Measurements from ENCODE around the gene SLC9A3.

The SLC9A3 gene

GRCh38 chr5:524234-524972 is at the start of gene SLC9A3:
Gene SLC9A3 (minus strand): TSS chr5:524449.
- H3K4me3 ChIP-seq (ENCODE audit: low read depth, low read length), result peak within 1 kb of the TSS; percentile 37; the same call in 1 of the 2 replicates
- H3K27me3 ChIP-seq (ENCODE audit: insufficient read depth, low read length), result peaks cover 91% of the 10 kb centered on the region
- H3K79me2 ChIP-seq (ENCODE audit: control insufficient read depth, insufficient read depth, low read length, unreplicated experiment), result no peaks in the 10 kb centered on the region
- no peak within 1 kb of the TSS for H3K27ac ChIP-seq (ENCODE audit: low read depth, low read length)
- H2AFZ ChIP-seq (ENCODE audit: low read length, unreplicated experiment), result peak within 1 kb of the TSS; percentile 14
- no peaks in the 10 kb centered on the region for H3K4me1 ChIP-seq (ENCODE audit: control insufficient read depth, insufficient read depth, low read length, unreplicated experiment)
- H3K36me3 ChIP-seq (ENCODE audit: insufficient read depth, low read length), result no peaks in the 10 kb centered on the region

GRCh38 chr5:573976-574375 is 49.7 kb upstream of the SLC9A3 start:
- Histone ChIP-seq H3K27ac (ENCODE audit: low read depth, low read length) (no peak overlapping the region), H3K4me3 (ENCODE audit: low read depth, low read length) (no peak overlapping the region)

GRCh38 chr5:573206-573605 is 49.0 kb upstream of the SLC9A3 start:
- Histone ChIP-seq H3K4me1 (ENCODE audit: control insufficient read depth, insufficient read depth, low read length, unreplicated experiment) (no peaks in the 10 kb centered on the region), H3K4me3 (ENCODE audit: low read depth, low read length) (no peak overlapping the region), H3K27ac (ENCODE audit: low read depth, low read length) (no peak overlapping the region), H3K79me2 (ENCODE audit: control insufficient read depth, insufficient read depth, low read length, unreplicated experiment) (no peaks in the 10 kb centered on the region), H3K27me3 (ENCODE audit: insufficient read depth, low read length) (peaks cover 93% of the 10 kb centered on the region), H2AFZ (ENCODE audit: low read length, unreplicated experiment) (no peak overlapping the region), H3K36me3 (ENCODE audit: insufficient read depth, low read length) (no peaks in the 10 kb centered on the region)

More at GRCh38 chr5:573976-574375, 49.7 kb upstream of the SLC9A3 start:
- Histone ChIP-seq H3K4me1 (ENCODE audit: control insufficient read depth, insufficient read depth, low read length, unreplicated experiment) (no peaks in the 10 kb centered on the region), H3K79me2 (ENCODE audit: control insufficient read depth, insufficient read depth, low read length, unreplicated experiment) (no peaks in the 10 kb centered on the region), H3K36me3 (ENCODE audit: insufficient read depth, low read length) (no peaks in the 10 kb centered on the region), H3K27me3 (ENCODE audit: insufficient read depth, low read length) (peaks cover 93% of the 10 kb centered on the region), H2AFZ (ENCODE audit: low read length, unreplicated experiment) (no peak overlapping the region)

- H3K36me3 ChIP-seq (ENCODE audit: insufficient read depth, low read length), result no peaks in the 10 kb centered on the region
- H3K27me3 ChIP-seq (ENCODE audit: insufficient read depth, low read length), result peaks cover 92% of the 10 kb centered on the region
- H3K27ac ChIP-seq (ENCODE audit: low read depth, low read length), result no peak overlapping the region
- no peaks in the 10 kb centered on the region for H3K4me1 ChIP-seq (ENCODE audit: control insufficient read depth, insufficient read depth, low read length, unreplicated experiment)
- H3K79me2 ChIP-seq (ENCODE audit: control insufficient read depth, insufficient read depth, low read length, unreplicated experiment), result no peaks in the 10 kb centered on the region
- H2AFZ ChIP-seq (ENCODE audit: low read length, unreplicated experiment), result no peak overlapping the region
- H3K4me3 ChIP-seq (ENCODE audit: low read depth, low read length), result no peak overlapping the region
Observed at GRCh38 chr5:572398-573019, 48.3 kb upstream of the SLC9A3 start.

GRCh38 chr5:571791-572190 is 47.5 kb upstream of the SLC9A3 start:
- no peak overlapping the region for H2AFZ ChIP-seq (ENCODE audit: low read length, unreplicated experiment)
- H3K79me2 ChIP-seq (ENCODE audit: control insufficient read depth, insufficient read depth, low read length, unreplicated experiment), result no peaks in the 10 kb centered on the region
- H3K4me1 ChIP-seq (ENCODE audit: control insufficient read depth, insufficient read depth, low read length, unreplicated experiment), result no peaks in the 10 kb centered on the region
- H3K4me3 ChIP-seq (ENCODE audit: low read depth, low read length), result no peak overlapping the region
- peaks cover 94% of the 10 kb centered on the region for H3K27me3 ChIP-seq (ENCODE audit: insufficient read depth, low read length)
- H3K36me3 ChIP-seq (ENCODE audit: insufficient read depth, low read length), result no peaks in the 10 kb centered on the region
- no peak overlapping the region for H3K27ac ChIP-seq (ENCODE audit: low read depth, low read length)

- Histone ChIP-seq H3K36me3 (ENCODE audit: insufficient read depth, low read length) (no peaks in the 10 kb centered on the region), H3K27ac (ENCODE audit: low read depth, low read length) (no peak overlapping the region), H3K27me3 (ENCODE audit: insufficient read depth, low read length) (peaks cover 94% of the 10 kb centered on the region), H2AFZ (ENCODE audit: low read length, unreplicated experiment) (no peak overlapping the region), H3K79me2 (ENCODE audit: control insufficient read depth, insufficient read depth, low read length, unreplicated experiment) (no peaks in the 10 kb centered on the region), H3K4me1 (ENCODE audit: control insufficient read depth, insufficient read depth, low read length, unreplicated experiment) (peaks cover 2% of the 10 kb centered on the region), H3K4me3 (ENCODE audit: low read depth, low read length) (no peak overlapping the region)
Observed at GRCh38 chr5:570886-571285, 46.6 kb upstream of the SLC9A3 start.

- H2AFZ ChIP-seq (ENCODE audit: low read length, unreplicated experiment), result no peak overlapping the region
- H3K36me3 ChIP-seq (ENCODE audit: insufficient read depth, low read length), result no peaks in the 10 kb centered on the region
- H3K4me1 ChIP-seq (ENCODE audit: control insufficient read depth, insufficient read depth, low read length, unreplicated experiment), result peaks cover 3% of the 10 kb centered on the region
- no peaks in the 10 kb centered on the region for H3K79me2 ChIP-seq (ENCODE audit: control insufficient read depth, insufficient read depth, low read length, unreplicated experiment)
- no peak overlapping the region for H3K4me3 ChIP-seq (ENCODE audit: low read depth, low read length)
- peaks cover 92% of the 10 kb centered on the region for H3K27me3 ChIP-seq (ENCODE audit: insufficient read depth, low read length)
- H3K27ac ChIP-seq (ENCODE audit: low read depth, low read length), result no peak overlapping the region
Observed at GRCh38 chr5:570446-570845, 46.2 kb upstream of the SLC9A3 start.

- H3K27ac ChIP-seq (ENCODE audit: low read depth, low read length), result no peak overlapping the region
- no peak overlapping the region for H2AFZ ChIP-seq (ENCODE audit: low read length, unreplicated experiment)
- H3K4me3 ChIP-seq (ENCODE audit: low read depth, low read length), result no peak overlapping the region
- peaks cover 87% of the 10 kb centered on the region for H3K27me3 ChIP-seq (ENCODE audit: insufficient read depth, low read length)
- H3K79me2 ChIP-seq (ENCODE audit: control insufficient read depth, insufficient read depth, low read length, unreplicated experiment), result no peaks in the 10 kb centered on the region
- H3K4me1 ChIP-seq (ENCODE audit: control insufficient read depth, insufficient read depth, low read length, unreplicated experiment), result peaks cover 3% of the 10 kb centered on the region
- no peaks in the 10 kb centered on the region for H3K36me3 ChIP-seq (ENCODE audit: insufficient read depth, low read length)
Observed at GRCh38 chr5:569868-570361, 45.7 kb upstream of the SLC9A3 start.

GRCh38 chr5:569358-569867 is 45.2 kb upstream of the SLC9A3 start:
- H3K27me3 ChIP-seq (ENCODE audit: insufficient read depth, low read length), result peaks cover 82% of the 10 kb centered on the region
- peaks cover 3% of the 10 kb centered on the region for H3K4me1 ChIP-seq (ENCODE audit: control insufficient read depth, insufficient read depth, low read length, unreplicated experiment)
- no peak overlapping the region for H3K4me3 ChIP-seq (ENCODE audit: low read depth, low read length)
- H3K27ac ChIP-seq (ENCODE audit: low read depth, low read length), result no peak overlapping the region
- no peaks in the 10 kb centered on the region for H3K79me2 ChIP-seq (ENCODE audit: control insufficient read depth, insufficient read depth, low read length, unreplicated experiment)
- H2AFZ ChIP-seq (ENCODE audit: low read length, unreplicated experiment), result no peak overlapping the region
- H3K36me3 ChIP-seq (ENCODE audit: insufficient read depth, low read length), result no peaks in the 10 kb centered on the region

- Histone ChIP-seq H3K27me3 (ENCODE audit: insufficient read depth, low read length) (peaks cover 76% of the 10 kb centered on the region), H3K36me3 (ENCODE audit: insufficient read depth, low read length) (no peaks in the 10 kb centered on the region), H3K79me2 (ENCODE audit: control insufficient read depth, insufficient read depth, low read length, unreplicated experiment) (no peaks in the 10 kb centered on the region), H3K4me3 (ENCODE audit: low read depth, low read length) (no peak overlapping the region), H3K27ac (ENCODE audit: low read depth, low read length) (no peak overlapping the region), H2AFZ (ENCODE audit: low read length, unreplicated experiment) (no peak overlapping the region), H3K4me1 (ENCODE audit: control insufficient read depth, insufficient read depth, low read length, unreplicated experiment) (peaks cover 3% of the 10 kb centered on the region)
Observed at GRCh38 chr5:568809-569208, 44.6 kb upstream of the SLC9A3 start.
